Stimulated activated memory B cell treated with anti-CD40 and anti-IgM and Interleukin-4, amounts not matched to agents 10 μg/mL and 1 μg/mL and 100 μg/mL, for 72 hours (primary cell): ENCODE results near the gene NUDT19.

Source experiments
- ATAC-seq: fragments of 150-1000 bp; cut with Tn5 transposase; 2 replicates; pipeline ENCODE4 v1.10.0; 2021
- H3K27ac Mint-ChIP-seq: one replicate; pipeline ENCODE4 v1.8.0; 2022; ENCODE audit warnings: mild to moderate bottlenecking, mixed read lengths
- H3K27me3 Mint-ChIP-seq: one replicate; pipeline ENCODE4 v1.8.0; 2022; ENCODE audit warnings: mixed read lengths
- H3K36me3 Mint-ChIP-seq: one replicate; pipeline ENCODE4 v1.8.0; 2022; ENCODE audit warnings: mixed read lengths
- H3K4me1 Mint-ChIP-seq: one replicate; pipeline ENCODE4 v1.8.0; 2022; ENCODE audit warnings: mixed read lengths
- H3K4me3 Mint-ChIP-seq: one replicate; pipeline ENCODE4 v1.8.0; 2022; ENCODE audit warnings: mild to moderate bottlenecking, moderate library complexity, mixed read lengths
- H3K9me3 Mint-ChIP-seq: one replicate; pipeline ENCODE4 v1.8.0; 2022; ENCODE audit warnings: mixed read lengths

Gene NUDT19

DNA sequence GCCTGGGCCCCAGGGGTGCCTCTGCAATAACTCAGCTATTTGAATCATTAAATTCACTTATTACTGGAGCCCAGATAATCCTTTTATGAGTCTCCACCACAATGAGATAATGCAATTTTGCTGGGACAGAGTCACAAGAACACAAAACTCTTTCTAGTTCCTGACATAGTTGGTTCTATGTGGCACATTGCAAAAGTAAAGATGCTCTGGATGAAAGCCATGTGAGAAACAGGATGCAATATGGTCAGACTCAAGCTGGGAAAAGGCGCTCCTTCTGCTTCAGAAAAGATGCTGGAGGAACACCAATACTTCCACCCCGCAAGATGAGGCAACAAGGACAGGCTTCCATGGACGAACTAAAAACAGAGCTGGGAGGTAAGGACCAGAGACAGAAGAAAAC, 22.3 kb upstream of the NUDT19 start:
- peaks cover 10% of the 10 kb centered on the region for H3K36me3 Mint-ChIP-seq
- H3K9me3 Mint-ChIP-seq: no peaks in the 10 kb centered on the region
- H3K4me3 Mint-ChIP-seq: no peak overlapping the region

DNA sequence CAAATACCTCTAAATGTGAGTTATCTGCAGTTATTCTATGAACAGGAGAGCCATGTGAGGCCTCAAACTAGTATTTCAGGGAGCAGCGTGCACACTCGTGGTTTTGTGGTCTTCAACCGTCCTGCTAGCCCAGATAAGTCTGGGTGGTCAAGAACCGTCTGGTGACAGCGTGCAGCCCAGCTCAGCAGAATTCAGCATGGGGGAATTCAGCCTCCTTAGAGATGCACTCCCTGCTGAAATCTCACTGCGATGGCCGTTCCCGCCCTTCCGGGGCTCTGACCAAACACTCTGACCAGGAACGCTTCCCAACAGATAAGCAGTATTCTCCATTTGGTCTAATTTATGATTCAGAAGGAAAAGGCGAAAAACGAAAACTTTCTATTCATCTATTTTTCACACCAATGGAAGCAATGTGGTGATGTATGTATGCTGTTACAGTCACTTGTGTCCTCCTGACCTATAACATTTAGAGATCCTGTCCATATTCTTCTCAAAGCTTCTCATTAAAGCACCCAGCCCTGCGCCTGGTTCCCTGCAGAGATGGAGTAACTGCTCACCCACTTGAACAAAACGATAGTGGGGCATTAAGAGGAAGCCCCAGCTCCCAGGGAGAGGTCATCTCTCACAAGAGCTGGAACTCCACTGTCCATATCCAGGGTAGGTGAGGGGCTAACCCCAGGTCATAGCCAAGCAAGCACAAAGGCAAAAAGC, 19.6 kb upstream of the NUDT19 start:
- ATAC-seq: no peak
- peaks cover 42% of the 10 kb centered on the region for H3K4me1 Mint-ChIP-seq
- peaks cover 10% of the 10 kb centered on the region for H3K36me3 Mint-ChIP-seq
- H3K9me3 Mint-ChIP-seq: no peaks in the 10 kb centered on the region
- no peak overlapping the region for H3K4me3 Mint-ChIP-seq
- no peak overlapping the region for H3K27ac Mint-ChIP-seq
- peaks cover 1% of the 10 kb centered on the region for H3K27me3 Mint-ChIP-seq

More for the DNA sequence above, 22.3 kb upstream of the NUDT19 start:
- no peak for ATAC-seq
- no peaks in the 10 kb centered on the region for H3K27me3 Mint-ChIP-seq
- peaks cover 40% of the 10 kb centered on the region for H3K4me1 Mint-ChIP-seq
- no peak overlapping the region for H3K27ac Mint-ChIP-seq

DNA sequence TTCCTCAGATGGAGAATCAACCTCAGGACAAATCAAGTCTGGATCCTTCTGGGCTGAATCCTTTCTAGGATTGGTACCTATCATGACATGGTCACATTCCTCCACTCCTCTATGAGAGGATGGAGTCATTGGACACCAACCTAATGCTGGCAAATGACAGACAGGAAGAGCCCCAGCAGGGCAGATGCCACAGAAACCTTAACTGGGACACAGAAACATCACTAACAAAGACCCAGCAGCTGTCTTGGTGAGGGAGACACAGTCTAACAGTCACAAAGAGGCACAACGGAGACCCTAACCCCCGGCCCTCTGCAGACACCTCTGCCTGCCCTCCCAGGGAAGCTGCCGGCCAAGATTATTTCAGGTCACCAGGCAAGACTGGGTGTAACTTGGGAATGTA, 18.8 kb upstream of the NUDT19 start:
- Mint-ChIP-seq H3K4me1 (peaks cover 42% of the 10 kb centered on the region), H3K4me3 (no peak overlapping the region), H3K36me3 (peaks cover 10% of the 10 kb centered on the region), H3K9me3 (no peaks in the 10 kb centered on the region), H3K27me3 (peaks cover 9% of the 10 kb centered on the region), H3K27ac (no peak overlapping the region)
- ATAC-seq: no peak

DNA sequence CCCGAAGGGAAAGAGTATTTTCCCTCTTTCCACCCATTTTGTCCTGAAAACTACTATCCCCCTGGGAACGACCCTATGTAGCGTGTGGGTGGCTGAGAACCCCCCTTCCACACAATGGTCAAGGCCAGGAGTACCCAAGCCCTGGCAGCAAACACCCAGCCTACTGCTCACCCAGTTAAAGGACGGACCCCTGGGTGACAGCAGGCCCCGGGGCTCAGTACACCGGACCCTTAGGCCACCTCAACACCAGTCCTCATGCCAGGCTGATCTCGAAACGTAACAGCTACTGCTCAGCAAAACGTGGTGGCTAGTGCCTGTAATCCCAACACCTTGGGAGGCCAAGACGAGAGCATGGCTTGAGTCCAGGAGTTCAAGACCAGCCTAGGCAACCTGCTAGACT, 18.0 kb upstream of the NUDT19 start:
- peaks cover 40% of the 10 kb centered on the region for H3K4me1 Mint-ChIP-seq
- H3K36me3 Mint-ChIP-seq: peaks cover 4% of the 10 kb centered on the region
- ATAC-seq: no peak
- no peaks in the 10 kb centered on the region for H3K9me3 Mint-ChIP-seq
- peak overlapping the region; percentile 52 for H3K27ac Mint-ChIP-seq
- H3K4me3 Mint-ChIP-seq: peak overlapping the region; percentile 89
- H3K27me3 Mint-ChIP-seq: peaks cover 10% of the 10 kb centered on the region

DNA sequence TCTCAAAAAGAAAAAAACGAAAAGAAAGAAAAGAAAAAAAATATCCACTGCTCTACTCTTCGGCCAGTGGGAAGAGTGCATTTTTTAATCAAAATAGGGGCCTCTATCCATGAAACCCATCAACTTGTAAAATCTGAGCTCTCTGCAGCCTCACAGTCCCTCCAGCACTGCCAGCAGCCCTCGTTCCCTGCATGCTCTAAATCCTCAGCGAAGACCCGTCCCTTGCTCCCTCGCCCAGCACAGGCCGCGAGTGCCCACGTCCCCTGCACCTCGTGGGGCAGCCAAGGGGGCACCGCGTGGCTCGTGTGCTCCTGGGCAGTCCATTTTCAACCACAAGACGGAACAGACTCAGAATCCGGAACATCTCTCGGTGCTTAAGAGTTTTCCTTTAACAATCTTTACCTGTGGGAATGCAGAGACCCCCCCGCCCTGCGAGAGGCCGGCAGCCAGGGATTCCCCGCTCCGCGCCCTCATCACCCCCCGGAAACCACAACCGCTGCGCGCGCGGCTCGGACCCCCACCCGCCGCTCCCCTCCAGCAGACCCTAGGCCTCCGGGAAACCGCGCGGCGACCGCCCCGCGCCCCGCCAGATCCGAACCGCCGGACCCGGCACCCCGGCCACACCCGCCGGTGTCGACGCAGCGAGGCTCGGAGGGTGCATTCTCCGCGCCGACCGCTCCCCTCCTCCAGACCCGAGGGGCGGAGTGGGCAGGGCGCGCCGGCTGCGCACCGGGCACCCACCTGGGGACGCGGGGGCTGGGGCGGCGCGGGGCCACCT, 17.3 kb upstream of the NUDT19 start:
- Mint-ChIP-seq H3K4me1 (peaks cover 34% of the 10 kb centered on the region), H3K9me3 (no peaks in the 10 kb centered on the region), H3K36me3 (no peaks in the 10 kb centered on the region), H3K4me3 (peak overlapping the region; percentile 89), H3K27me3 (peaks cover 10% of the 10 kb centered on the region), H3K27ac (peak overlapping the region; percentile 52)
- no peak for ATAC-seq

DNA sequence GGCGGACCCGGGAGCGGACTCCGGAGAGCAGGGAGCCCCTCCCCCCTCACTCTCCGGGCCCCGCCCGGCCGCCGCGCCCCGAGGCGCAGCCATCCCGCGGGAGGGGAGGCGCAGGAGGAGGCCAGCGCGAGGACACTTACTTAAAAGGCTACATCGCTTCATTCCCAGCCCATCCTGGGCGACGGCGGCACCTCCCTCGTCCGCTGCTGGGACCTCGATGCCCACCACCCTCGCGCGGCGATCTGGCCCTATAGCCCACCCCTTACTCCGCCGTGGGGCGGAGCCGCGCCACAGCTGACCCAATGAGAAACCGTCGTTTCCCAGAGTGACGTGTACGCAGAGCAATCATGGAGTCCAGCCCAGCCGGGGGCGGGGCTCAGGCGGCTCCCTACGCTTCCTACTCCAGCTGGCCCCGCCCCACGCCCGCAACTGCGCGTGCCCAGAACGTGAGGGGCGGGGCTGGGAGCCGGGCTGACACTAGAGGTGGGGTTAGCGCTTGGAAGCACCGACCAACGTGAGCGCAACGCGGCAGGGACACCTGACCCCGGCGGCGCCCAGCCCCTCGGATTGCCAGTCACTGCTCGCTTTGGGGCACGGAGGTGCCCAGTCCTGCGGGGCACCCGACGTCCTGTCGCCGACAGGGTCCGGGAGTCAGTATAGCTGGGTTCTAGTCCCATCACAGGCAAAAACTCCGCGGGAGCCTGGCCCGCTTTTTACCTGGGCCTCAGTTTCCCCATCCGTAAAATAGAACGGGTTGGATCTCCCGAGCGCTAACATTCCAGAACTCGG, 16.5 kb upstream of the NUDT19 start, which contains the start of gene ANKRD27:
Gene ANKRD27, minus strand, starts transcription at position 250 of the 789 bp plus-strand sequence. CDS start 16,165 bp downstream, outside the sequence.
- H3K9me3 Mint-ChIP-seq: no peaks in the 10 kb centered on the region
- H3K4me3 Mint-ChIP-seq: peak within 1 kb of the TSS; percentile 89
- peak within 1 kb of the TSS; percentile 52 for H3K27ac Mint-ChIP-seq
- no peaks in the 10 kb centered on the region for H3K36me3 Mint-ChIP-seq
- ATAC-seq: peak; percentile 99
- H3K4me1 Mint-ChIP-seq: peaks cover 26% of the 10 kb centered on the region
- H3K27me3 Mint-ChIP-seq: peaks cover 10% of the 10 kb centered on the region

DNA sequence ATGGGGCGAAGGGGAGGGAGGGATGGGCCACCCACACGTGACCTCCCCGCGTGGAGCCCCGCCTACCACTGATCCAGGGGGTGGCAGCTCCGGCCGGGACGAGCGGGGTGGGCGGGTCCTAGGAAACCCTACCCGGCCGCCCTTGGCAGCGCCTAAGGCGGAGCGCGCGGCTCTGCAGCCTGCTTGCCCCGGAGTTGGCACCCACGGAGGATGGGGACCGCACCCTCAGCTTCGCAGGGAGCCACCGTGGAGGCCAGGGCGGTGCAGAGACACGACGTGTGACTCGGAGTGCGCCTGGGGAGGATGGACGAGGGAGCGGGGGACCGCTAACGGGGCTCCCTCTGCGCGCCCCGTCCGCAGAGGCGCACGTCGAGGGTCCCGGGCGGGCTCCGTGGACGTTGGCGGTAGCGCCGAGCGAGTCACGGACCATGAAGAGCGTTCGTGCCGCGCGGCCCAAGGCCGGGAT, 15.9 kb upstream of the NUDT19 start, which contains the start of gene RGS9BP:
Gene RGS9BP, plus strand, starts transcription at position 129 of the 466 bp plus-strand sequence. CDS start 416 bp downstream, outside the sequence.
- peak; percentile 60 for ATAC-seq
- peak within 1 kb of the TSS; percentile 89 for H3K4me3 Mint-ChIP-seq
- peaks cover 10% of the 10 kb centered on the region for H3K27me3 Mint-ChIP-seq
- peak within 1 kb of the TSS; percentile 11 for H3K27ac Mint-ChIP-seq
- peaks cover 26% of the 10 kb centered on the region for H3K4me1 Mint-ChIP-seq
- no peaks in the 10 kb centered on the region for H3K36me3 Mint-ChIP-seq
- no peaks in the 10 kb centered on the region for H3K9me3 Mint-ChIP-seq

DNA sequence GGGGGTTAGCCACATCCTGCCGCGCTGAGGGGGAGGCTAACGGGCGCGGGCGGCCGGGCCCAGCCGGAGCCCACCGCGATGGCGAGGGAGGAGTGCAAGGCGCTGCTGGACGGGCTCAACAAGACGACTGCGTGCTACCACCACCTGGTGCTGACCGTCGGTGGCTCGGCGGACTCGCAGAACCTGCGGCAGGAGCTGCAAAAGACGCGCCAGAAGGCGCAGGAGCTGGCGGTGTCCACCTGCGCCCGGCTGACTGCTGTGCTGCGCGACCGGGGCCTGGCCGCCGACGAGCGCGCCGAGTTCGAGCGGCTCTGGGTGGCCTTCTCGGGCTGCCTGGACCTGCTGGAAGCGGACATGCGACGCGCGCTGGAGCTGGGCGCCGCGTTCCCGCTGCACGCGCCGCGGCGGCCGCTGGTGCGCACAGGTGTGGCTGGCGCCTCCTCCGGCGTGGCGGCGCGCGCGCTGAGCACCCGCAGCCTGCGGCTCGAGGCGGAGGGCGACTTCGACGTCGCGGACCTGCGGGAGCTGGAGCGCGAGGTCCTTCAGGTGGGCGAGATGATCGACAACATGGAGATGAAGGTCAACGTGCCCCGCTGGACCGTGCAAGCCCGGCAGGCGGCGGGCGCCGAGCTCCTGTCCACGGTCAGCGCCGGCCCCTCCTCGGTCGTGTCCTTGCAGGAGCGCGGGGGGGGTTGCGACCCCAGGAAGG, 15.3 kb upstream of the NUDT19 start:
- ATAC-seq: no peak
- Mint-ChIP-seq H3K27ac (no peak overlapping the region), H3K4me3 (peak overlapping the region; percentile 76)

DNA sequence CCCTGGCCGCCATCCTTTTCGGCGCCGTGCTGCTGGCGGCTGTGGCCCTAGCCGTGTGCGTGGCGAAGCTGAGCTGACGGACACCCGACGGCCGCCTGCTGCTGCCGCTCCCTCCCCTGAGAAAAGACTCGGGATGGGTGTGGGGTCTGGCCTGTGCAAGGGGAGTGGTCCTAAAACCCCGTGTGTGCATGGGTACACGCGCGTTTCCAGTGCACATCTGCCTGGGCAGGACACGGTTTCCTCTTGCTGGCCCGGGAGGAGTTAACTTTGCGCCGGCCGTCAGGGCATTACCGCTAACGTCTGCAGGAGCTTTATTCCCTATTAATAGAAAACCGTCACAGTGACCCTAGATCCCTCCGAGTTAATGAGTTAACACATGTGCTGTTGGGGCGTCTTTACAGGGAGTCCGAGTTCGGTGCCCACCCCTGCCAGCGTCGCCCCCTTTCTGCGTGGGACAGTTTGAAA, 14.7 kb upstream of the NUDT19 start:
- Mint-ChIP-seq H3K27me3 (peaks cover 10% of the 10 kb centered on the region), H3K4me1 (peaks cover 26% of the 10 kb centered on the region), H3K9me3 (no peaks in the 10 kb centered on the region), H3K36me3 (no peaks in the 10 kb centered on the region), H3K27ac (no peak overlapping the region), H3K4me3 (no peak overlapping the region)
- no peak for ATAC-seq

More for the DNA sequence above, 15.3 kb upstream of the NUDT19 start:
- H3K4me1 Mint-ChIP-seq: peaks cover 26% of the 10 kb centered on the region
- no peaks in the 10 kb centered on the region for H3K9me3 Mint-ChIP-seq
- no peaks in the 10 kb centered on the region for H3K36me3 Mint-ChIP-seq
- peaks cover 10% of the 10 kb centered on the region for H3K27me3 Mint-ChIP-seq

DNA sequence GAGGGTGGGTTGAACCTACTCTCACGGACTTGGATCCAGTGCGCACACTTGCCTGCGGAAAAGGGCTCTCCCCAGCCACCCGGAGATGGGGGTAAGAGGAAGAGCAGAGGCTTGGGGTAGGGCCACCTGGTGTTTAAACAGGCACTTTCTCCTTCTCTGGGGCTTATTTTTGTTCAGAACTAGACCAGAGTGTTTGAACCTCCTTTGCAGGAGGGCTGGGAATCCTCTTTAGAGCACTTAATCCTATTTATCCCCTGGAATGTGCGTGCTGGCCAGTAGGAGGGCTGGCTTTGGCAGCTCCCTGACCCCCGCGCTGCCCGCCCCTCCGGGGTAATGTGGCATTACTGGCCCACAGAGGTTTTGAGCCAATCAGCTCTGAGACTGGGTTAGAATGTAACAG, 14.0 kb upstream of the NUDT19 start:
- no peak overlapping the region for H3K4me3 Mint-ChIP-seq
- ATAC-seq: no peak
- H3K4me1 Mint-ChIP-seq: peaks cover 18% of the 10 kb centered on the region
- H3K27me3 Mint-ChIP-seq: peaks cover 10% of the 10 kb centered on the region
- H3K27ac Mint-ChIP-seq: no peak overlapping the region
- no peaks in the 10 kb centered on the region for H3K9me3 Mint-ChIP-seq
- no peaks in the 10 kb centered on the region for H3K36me3 Mint-ChIP-seq

DNA sequence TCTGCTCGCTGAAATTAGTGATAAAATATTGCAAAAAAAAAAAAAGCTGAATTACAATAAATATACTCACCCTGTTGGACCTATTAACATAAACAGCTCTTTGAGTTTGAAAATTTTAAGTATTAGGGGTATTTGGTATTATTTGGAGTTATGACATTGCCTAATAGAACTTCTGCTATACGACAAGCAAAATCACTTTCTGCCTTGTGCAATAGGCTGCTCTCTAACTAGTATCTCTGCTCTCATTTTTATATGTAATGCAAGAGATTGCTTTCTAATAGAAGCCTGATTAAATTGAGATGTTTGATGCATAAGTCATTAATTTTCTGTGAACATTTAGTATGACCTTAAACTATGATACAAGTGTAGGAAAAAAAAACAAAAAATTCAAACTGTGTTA, 10.6 kb upstream of the NUDT19 start:
- Mint-ChIP-seq H3K27ac (no peak overlapping the region), H3K4me3 (no peak overlapping the region), H3K27me3 (peaks cover 10% of the 10 kb centered on the region), H3K36me3 (no peaks in the 10 kb centered on the region), H3K4me1 (no peaks in the 10 kb centered on the region), H3K9me3 (no peaks in the 10 kb centered on the region)
- no peak for ATAC-seq

DNA sequence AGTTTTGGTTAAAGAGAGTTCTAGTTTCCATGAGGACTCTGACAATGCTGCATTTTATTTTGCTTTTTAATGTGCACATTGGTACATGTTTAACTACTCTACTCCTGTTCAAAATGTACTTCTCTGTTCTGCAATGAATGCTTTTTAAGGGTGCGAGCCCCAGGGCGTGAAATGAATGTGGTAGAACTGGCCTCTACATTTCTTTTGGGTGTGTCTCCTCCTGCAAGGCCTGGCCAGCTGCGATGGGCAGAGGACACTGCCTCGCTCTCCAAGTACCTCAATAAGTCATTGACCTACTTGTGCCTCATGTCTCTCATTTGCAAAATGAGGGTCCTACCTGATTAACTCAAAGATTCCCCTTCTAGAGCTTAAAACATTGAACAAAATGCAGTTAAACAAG, 9.3 kb upstream of the NUDT19 start:
- no peak for ATAC-seq
- no peak overlapping the region for H3K4me3 Mint-ChIP-seq
- no peaks in the 10 kb centered on the region for H3K9me3 Mint-ChIP-seq
- peaks cover 6% of the 10 kb centered on the region for H3K27me3 Mint-ChIP-seq
- H3K27ac Mint-ChIP-seq: no peak overlapping the region
- no peaks in the 10 kb centered on the region for H3K4me1 Mint-ChIP-seq
- peaks cover 6% of the 10 kb centered on the region for H3K36me3 Mint-ChIP-seq

DNA sequence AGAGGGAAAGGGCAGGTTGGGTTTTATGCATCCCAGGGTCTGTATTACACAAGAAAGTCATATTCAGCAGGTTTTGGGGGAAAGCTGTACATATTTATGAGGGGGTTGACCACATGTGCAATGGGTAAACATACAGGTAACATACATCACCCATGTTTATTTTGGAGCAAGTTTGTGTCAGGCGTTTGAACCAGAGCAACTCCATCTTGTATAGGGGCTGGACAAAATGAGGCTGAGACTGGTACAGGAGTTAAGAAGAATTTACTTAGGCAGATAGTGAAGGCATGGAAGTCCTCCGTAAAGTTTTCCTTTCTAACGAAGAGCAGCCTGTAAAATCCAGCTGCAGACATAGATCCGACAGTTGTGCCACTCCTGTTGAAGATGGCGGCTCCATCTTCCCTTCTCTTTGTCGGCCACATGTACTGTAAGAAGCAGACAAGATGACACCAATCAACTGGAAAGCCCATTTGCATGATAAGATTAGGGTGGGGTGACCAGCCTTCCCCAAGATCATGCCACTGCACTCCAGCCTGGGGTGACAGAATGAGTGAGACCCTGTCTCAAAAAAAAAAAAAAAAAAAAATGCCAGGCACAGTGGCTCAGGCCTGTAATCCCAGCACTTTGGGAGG, 4.7 kb upstream of the NUDT19 start:
- Mint-ChIP-seq H3K4me1 (peaks cover 12% of the 10 kb centered on the region), H3K27ac (no peak overlapping the region), H3K4me3 (no peak overlapping the region), H3K36me3 (peaks cover 6% of the 10 kb centered on the region), H3K27me3 (no peaks in the 10 kb centered on the region), H3K9me3 (no peaks in the 10 kb centered on the region)
- ATAC-seq: no peak

DNA sequence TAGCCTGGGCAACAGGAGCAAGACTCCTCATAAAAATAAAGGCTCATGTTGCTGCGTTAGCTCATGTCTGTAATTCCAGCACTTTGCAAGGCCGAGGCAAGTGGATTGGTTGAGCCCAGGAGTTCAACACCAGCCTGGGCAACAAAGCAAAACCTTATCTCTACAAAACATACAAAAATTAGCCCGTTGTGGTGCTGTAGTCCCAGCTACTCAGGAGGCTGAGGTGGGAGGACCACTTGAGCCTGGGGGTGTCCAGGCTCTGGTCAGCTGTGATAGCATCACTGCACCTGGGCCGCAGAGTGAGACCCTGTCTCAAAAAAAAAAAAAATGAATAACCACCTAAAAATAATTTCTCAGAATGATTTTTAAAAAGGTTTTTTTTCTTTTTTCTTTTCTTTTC, 3.9 kb upstream of the NUDT19 start:
- Mint-ChIP-seq H3K9me3 (no peaks in the 10 kb centered on the region), H3K4me1 (peaks cover 13% of the 10 kb centered on the region), H3K27ac (no peak overlapping the region), H3K36me3 (peaks cover 6% of the 10 kb centered on the region), H3K27me3 (no peaks in the 10 kb centered on the region), H3K4me3 (no peak overlapping the region)
- ATAC-seq: no peak
